GM19467 (cell line): ENCODE data around the gene TP53I11.

ENCODE experiments used
- ATAC-seq: cut with Tn5 transposase; IDR thresholded peaks from one replicate; pipeline ENCODE4 v1.9.1; 2021; ENCODE audit warnings: mild to moderate bottlenecking, moderate library complexity; ENCODE audit not compliant: unreplicated experiment

TP53I11 gene

DNA sequence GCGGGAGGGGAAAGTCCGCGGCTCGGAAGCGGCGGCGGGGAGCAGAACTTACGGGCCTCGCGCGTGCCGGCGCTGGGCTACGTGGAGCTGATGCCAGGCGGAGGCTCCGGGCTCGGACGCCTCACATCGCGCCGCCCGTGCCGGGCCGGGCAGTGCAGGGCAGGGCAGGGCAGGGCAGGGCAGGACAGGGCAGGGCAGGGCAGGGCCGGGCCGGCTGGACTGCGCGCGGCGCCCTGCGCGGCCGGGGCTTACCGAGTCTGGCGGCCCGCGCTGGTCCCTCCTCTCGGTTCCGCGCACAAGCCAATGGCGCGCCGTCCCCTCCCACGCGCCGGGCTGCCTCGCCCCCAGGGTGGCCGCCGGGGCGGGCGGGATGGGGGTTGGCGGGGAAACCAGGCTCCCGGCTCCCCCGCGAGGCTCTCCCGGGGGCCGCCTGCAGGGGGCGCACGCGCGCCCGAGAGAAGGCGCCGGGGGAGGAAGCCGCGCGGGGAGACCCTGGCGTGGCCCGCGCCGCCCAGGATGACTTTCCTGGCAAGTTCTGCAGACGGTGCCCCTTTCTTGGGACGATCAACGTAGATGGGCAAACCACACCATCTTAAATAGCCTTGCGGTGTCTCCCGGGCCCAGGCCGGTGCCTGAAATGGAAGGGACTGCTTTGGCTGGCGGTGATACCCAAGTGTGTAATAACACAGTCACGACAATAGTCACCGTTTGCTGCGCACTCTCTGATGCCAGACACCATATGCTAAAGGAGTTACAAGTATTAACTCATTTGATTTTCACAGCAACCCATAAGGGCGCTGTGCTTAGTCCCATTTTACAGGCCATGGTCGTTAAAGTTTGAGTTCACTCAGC, at the start of gene TP53I11:
TP53I11 (minus strand) TSS at position 259 of the 852 bp plus-strand sequence. CDS start 12,548 bp downstream, outside the sequence.
- ATAC-seq, result no peak

DNA sequence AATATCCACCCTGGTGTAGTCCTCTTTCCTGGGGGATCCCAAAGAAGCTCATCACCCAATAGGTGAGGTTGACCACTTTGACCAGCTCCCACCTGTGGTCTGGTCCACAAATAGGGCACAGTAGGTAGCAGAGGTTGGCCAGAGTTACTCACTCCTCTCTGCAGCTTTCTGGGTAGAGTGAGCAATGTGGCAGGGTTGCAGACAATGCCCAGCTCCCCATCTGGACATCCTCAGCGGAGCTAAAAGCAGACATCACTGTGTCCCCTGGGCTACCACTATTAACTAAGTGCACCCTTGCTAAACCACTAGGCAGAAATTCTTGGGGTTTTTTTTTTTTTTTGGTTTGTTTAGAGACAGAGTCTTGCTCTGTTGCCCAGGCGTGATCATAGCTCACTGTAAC, 48.4 kb upstream of the TP53I11 start:
- ATAC-seq, result no peak

GRCh38 chr11:44998051-44998450, 47.4 kb upstream of the TP53I11 start:
- ATAC-seq, result no peak

DNA sequence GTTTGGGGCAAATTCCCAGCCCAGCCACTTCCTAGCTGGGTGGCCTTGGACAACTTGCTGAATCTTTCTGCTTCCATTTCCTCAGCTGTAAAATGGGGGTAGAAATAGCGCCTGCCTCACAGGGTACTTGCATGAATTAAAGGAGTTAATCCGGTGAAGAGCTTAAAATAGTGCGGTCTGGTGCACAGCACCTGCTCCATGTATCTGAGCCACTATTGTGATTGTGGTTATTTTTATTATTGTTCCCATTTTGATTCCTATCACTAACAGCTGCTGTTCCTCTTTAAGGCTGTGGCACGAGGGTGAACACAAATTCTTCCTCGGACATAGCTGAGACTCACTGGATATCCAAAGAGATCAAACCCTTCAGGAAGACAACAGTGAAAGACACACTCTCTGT, 46.9 kb upstream of the TP53I11 start:
- ATAC-seq, result no peak

GRCh38 chr11:44994753-44995152, 44.1 kb upstream of the TP53I11 start:
- no peak for ATAC-seq

DNA sequence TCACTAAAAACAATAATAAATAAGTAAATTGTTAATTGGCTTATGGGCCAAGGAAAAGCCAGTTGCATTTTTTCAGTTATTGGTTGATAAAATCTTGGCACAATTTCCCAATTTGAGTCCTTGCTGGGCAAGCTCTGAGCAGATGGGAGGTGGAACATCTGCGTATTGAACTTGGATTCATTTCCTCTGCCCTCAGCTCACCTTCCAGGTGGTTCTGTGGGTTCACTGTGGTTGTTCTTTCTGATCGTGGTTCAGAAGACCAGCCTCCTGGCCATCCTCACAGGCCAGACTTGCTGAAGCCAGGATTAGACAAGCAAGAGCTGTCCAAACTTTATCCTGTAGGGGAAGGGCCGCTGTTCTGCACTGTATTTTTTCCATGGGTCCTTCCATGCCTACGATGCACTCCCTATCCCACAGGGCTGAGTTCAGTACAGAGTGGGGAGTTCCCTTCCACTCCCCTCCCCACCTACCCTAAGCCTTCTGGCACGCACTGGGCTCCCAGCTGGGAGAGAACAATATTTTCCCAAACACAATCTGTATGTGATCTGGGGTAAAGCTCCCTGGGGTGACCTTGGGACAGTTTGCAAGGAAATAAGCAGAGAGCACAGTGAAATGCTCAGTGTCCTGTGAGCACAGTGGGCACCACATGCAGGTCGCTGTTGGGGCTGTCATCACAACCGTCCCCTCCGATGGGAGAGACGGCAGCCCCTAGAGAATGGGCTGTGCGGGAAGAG, 43.5 kb upstream of the TP53I11 start:
- no peak for ATAC-seq

DNA sequence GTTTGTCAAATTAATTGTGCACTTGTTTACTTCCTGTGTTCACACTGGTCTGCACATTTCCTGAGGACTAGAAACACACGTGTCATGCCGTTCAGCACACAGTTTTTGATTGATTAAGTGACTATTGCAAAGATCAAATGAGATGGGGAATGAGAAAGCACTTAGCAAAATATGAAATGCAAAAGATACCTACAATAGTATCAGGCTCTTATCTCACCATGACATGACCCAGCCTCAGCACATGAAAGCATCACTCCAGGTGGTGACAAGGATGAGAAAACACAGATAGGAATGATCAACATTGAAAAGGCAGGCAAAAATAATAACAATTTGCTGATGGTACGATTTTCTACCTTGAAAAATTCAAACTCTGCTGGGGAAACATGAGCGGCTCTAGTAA, 42.1 kb upstream of the TP53I11 start:
- ATAC-seq, result no peak

- no peak for ATAC-seq
Measured at GRCh38 chr11:44992181-44992582, 41.5 kb upstream of the TP53I11 start.

DNA sequence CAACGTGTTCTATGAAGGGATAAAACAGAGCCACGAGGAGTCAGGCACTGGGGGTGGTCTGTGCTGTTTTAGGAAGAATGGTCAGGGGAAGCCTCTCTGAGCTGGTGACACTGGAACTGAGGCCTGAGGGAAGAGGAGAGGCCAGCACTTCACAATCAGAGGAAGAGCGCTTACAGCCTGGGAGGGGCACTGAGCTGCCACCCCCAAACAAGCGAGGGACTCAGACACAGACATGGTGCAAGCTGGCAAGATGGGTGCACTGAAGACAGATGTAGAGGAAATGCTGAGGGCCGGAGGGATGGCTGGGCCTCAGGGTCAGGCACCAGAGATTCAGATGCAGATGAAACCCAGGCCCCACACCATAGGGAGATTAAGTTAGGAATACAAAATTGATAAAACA, 40.0 kb upstream of the TP53I11 start:
- no peak for ATAC-seq

- ATAC-seq, result no peak
Measured at GRCh38 chr11:44989831-44990566, 39.3 kb upstream of the TP53I11 start.

DNA sequence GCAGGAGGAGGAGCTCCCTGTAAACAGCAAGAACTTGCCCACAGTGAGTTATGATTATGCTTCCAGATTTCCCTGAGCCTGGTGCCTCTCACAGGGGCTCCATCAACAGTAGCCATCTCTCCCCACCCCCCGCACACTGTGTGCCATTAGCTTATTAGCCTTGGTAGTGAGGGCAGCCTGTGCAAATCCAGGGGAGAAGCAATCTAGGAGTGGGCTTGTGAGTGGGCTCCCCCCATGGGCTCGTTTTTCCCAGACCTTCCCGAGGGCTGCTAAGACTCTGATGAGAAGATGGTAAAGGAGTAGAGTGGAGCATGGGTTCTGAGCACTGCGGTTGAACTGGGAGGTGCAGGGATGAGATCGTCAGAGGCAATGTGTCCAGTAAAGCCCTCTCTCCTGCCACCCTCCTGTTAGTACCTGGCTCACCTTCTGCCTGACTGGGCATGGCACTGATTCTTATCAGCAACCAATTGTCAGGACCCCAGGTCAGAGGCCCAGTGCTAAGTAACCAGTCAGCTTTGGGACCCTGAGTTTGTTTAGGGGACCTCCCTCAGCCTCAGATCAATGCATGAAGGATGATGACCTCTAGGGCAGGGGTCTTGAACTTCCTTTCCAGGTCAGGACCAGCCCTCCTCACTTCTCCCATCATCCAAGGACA, 38.4 kb upstream of the TP53I11 start:
- no peak for ATAC-seq

GRCh38 chr11:44988111-44988510, 37.4 kb upstream of the TP53I11 start:
- ATAC-seq, result no peak

GRCh38 chr11:44987506-44987905, 36.8 kb upstream of the TP53I11 start:
- ATAC-seq, result no peak

DNA sequence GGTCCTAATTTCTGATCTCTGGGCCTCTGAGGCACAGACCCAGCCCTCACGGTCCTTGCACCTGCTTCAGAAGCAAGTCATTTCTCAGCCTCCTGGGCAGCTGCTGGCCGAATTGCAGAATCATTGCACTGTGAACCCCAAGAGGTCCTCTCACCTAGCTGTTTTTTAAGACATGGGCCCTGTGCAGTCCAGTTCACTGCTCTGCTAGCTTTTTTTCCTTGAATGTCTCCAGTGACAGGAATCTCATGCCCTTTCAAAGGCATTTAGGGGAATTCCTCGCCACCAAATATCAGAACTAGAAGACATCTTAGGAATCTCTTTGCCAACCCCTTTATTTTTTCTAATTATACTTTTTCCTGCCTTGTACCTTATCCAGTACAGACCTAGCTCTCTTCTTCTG, 35.6 kb upstream of the TP53I11 start:
- no peak for ATAC-seq

DNA sequence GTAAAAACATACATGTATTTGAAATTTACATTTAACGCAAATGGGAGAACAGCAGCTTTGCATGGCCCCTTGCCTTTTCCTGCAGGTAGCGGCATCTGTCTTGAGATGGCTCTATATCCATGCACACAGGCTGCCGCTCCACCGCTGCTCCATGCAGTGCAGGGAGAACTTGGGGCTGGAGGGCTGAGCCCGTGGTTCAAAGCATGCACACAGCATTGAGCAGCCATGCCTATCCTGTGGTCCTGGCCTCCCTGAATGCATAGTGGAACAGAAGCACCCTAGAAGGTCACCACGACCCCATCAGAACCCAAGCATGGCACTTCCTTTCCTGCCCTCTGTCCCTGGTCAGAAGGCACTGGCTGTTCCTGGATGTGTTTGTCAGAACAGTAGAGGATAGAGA, 35.0 kb upstream of the TP53I11 start:
- ATAC-seq, result no peak

DNA sequence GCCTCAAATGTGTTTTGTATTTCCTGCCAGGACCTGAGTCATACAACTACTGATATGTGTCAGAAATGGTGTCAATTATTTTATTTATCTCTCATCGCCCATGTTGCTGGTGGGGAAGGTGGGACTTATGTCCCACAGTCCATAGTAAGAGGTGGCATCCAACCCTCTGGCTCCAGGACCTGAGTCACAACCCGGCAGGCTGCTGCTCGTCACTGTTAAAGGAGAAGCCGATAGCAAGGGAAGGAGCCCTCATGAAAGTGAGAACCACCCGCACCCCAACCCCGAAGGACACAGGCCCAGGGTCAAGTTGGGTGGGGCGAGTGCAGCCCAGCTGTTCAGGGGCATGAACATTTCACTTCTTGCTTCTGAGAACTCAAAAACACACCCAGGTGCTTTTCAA, 33.1 kb upstream of the TP53I11 start:
- no peak for ATAC-seq

- ATAC-seq, result no peak
Measured at GRCh38 chr11:44982496-44983062, 31.9 kb upstream of the TP53I11 start.

DNA sequence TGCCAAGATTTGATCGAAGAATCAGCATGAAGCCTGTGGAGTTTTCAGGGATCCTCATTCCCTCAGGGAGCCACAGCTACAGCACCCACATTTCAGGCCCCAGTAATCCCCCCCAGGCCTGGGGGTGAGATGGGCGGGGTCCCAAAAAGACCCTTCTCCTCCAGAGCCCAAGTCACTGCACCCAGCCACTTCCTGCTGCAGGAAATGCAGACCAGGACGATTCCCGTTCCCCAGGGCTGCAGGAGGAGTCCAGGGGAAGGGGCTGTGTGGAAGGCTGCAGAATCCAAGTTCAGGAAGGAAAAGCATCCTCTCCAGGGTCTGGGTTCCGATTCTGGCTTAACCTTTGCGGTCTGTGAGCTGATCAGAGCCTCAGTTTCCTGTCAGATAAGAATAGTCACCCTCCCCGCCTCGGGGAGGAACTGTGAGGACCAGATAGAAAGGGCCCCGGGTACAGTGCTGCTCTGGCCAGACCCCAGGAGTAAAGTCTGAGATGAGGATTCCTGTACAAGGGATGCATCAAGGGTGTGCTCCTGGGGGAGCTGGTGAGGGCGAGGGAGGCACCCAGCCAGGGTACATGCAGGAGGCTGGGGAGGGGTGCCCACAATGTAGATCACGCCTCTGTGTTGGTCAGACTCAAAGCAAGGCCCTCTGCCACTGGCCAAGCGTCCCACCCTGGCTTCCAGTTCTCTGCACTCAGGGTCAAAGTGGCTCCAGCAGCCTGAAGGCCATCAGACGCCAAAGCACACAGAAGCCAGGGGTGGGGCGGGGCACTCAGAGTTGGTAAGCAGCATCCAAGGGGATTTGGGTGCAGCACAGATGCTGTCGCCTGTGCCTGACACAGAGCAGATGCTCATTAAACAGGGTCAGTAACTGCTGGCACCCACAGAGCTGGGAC, 30.1 kb upstream of the TP53I11 start:
- ATAC-seq, result no peak

- no peak for ATAC-seq
Measured at GRCh38 chr11:44979543-44980399, 29.1 kb upstream of the TP53I11 start.
